Choroid plexus epithelial cell (primary cell): ENCODE results near the gene TCAIM.
"Not testable (repeated sequence)": the region's sequence is repeated elsewhere in the genome, so short reads cannot be mapped to it uniquely, and the experiment has no call there.

Source experiments
- DNase-seq: peaks from one replicate; pipeline ENCODE4 v3.0.0-alpha.2; 2010; ENCODE audit warnings: low read depth
- H3K4me3 ChIP-seq: 2 replicates; pipeline ENCODE4 v1.5.1; 2011; ENCODE audit warnings: low read depth, mild to moderate bottlenecking, control low read depth, low read length, moderate library complexity
- TF ChIP-seq, protein P1 (sequence below): conservative IDR thresholded peaks from 2 replicates; pipeline ENCODE4 v1.5.1; 2011; ENCODE audit warnings: low read depth, mild to moderate bottlenecking, control low read depth, inconsistent platforms, low read length, moderate library complexity

The TCAIM gene

DNA sequence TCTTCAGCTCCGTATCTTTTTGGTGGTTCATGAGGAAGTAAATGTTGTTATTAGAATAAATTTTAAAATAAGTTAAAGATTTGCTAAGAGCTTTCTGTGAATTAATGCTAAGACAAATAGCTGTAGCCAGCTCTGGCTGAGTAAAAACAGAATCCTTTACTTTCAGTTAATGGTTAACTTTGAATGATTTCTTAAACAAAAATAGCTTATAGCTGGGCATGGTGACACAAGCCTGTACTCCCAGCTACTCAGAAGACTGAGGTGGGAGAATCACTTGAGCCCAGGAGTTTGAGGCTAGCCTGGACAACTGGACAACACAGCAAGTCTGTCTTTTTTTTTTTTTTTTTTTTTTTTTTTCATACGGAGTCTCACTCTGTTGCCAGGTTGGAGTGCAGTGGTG lies 25.0 kb downstream of the TCAIM start:
- DNase-seq, result no peak
- H3K4me3 ChIP-seq, result no peak overlapping the region

DNA sequence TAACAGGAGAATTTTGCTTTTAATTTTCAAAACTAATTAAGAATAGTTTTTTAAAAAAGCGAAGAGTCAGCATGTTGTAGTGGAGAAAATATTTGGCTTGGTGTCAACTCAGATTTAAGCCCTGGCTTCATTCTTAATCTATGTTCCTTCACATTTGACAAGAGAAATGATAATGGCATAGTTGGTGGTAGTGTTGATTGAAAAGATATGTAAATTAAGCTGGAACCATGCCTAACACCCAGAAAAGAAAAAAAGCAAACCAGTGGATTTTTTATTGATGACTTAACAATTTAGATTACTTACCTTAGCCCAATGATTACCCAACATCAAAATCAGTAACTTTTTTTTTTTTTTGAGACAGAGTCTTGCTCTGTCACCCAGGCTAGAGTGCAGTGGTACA lies 27.4 kb downstream of the TCAIM start:
- TF ChIP-seq, protein P1, sequence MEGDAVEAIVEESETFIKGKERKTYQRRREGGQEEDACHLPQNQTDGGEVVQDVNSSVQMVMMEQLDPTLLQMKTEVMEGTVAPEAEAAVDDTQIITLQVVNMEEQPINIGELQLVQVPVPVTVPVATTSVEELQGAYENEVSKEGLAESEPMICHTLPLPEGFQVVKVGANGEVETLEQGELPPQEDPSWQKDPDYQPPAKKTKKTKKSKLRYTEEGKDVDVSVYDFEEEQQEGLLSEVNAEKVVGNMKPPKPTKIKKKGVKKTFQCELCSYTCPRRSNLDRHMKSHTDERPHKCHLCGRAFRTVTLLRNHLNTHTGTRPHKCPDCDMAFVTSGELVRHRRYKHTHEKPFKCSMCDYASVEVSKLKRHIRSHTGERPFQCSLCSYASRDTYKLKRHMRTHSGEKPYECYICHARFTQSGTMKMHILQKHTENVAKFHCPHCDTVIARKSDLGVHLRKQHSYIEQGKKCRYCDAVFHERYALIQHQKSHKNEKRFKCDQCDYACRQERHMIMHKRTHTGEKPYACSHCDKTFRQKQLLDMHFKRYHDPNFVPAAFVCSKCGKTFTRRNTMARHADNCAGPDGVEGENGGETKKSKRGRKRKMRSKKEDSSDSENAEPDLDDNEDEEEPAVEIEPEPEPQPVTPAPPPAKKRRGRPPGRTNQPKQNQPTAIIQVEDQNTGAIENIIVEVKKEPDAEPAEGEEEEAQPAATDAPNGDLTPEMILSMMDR, result no peak
- DNase-seq, result no peak
- no peak overlapping the region for H3K4me3 ChIP-seq

More for the DNA sequence above, 25.0 kb downstream of the TCAIM start:
- TF ChIP-seq, protein P1, result no peak

DNA sequence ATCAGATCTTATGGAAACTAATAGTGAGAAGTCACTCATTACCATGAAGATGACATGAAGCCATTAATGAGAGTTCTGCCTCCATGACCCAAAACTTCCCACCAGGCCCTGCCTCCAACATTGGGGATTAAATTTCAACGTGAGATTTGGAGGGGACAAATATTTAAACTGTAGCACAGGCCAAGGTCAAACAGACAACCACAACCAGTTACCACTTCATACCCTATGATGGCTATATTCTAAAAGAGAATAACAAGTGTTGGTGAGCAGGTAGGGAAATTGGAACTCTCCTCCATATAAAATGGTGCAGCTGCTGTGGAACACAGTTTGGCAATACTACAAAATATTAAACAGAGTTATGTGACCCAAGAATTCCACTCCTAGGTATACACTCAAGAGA lies 36.9 kb downstream of the TCAIM start:
- no peak for DNase-seq
- no peak overlapping the region for H3K4me3 ChIP-seq
- TF ChIP-seq, protein P1, result no peak

DNA sequence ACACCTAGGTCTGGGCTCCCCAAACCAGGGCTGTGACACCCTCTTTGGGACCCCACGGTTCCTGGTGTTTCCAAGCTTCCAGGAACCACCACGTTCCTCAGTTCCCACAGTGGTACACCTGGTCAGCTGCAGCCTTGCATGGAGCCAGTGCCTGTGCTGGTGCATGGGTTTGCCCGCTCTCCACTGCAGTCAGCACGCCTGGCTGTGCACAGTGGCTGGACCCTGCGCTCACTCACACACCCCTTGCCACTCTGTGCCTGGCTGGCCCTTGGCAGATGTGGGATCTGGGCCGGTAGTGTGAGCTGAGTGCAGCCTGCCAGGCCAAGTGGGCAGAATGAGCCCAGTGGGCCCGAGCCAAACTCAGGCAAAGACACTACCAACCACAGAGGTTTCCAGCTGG lies 48.8 kb downstream of the TCAIM start:
- H3K4me3 ChIP-seq, result no peak overlapping the region
- TF ChIP-seq, protein P1, result no peak
- DNase-seq, result no peak

DNA sequence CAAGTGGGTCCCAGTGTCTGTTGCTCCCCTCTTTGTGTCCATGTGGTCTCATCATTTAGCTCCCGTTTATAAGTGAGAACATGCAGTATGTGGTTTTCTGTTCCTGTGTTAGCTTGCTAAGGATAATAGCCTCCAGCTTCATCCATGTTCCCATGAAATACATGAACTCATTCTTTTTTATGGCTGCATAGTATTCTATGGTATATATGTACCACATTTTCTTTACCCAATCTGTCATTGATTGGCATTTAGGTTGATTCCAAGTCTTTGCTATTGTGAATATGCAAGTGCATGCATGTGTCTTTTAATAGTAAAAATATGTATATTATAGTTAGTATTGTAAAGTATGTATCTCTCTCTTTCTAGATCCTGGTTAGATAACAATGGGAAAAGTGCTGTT lies 53.9 kb downstream of the TCAIM start:
- DNase-seq, result no peak
- H3K4me3 ChIP-seq, result no peak overlapping the region
- TF ChIP-seq, protein P1, result no peak

DNA sequence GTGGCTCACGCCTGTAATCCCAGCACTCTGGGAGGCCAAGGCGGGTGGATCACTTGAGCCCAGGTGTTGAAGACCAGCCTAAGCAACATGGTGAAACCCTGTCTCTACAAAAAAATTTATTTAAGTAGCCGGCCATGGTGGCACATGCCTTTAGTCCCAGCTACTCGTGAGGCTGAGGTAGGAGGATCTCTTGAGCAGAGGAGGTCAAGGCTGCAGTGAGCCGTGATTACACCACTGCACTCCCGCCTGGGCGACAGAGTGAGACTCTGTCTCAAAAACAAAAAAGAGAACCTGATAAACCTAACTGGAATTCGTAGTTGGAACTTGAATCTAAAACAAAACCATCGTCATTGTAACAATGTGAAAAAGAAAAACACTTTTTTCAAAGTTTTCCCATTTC lies 57.1 kb downstream of the TCAIM start:
- no peak for DNase-seq
- TF ChIP-seq, protein P1, result no peak

DNA sequence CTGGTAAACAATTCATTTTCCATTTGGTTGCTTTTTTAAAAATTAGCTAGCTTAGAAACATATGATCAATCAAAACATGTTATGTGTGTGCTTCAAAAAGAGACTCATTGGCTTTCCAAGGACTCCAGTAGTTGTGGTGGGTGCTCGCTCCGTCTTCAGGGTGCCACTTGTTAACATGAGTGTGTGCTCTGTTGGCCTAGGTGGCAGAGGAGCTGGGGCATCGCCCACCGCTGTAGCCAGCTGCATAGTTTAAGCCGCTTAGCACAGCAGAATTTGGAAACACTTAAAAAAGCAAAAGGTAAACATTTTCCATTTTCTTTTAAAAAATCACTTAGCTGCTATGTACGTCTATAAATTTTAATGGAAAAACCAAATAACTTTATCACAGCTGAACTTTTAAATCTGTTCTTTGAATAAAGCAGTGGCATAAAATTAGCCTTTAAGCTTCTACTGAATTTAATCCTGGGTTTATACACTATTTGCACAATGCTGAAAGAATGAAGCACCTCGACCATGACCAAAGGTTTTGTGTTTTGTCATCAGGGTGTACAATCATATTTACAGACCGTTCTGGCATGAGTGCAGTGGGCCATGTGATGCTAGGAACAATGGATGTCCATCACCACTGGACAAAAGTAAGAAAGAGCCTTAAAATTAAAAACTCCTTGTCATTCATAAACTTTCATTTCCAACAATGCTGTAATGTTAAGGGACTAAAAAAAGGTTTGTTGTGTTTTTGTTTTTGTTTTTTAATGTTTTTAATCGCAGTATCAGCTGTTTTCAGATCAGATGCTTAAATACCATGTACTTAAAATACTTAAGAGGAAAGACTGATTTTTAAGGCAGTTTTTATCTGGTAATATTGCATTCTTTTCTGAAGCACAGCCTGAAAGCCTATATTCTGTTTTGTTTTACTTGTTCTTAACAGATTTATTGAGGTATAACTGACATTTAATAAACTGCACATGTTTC lies 57.9 kb downstream of the TCAIM start:
- no peak overlapping the region for H3K4me3 ChIP-seq
- TF ChIP-seq, protein P1, result no peak
- DNase-seq, result no peak

More for the DNA sequence above, 57.1 kb downstream of the TCAIM start:
- H3K4me3 ChIP-seq, result no peak overlapping the region

DNA sequence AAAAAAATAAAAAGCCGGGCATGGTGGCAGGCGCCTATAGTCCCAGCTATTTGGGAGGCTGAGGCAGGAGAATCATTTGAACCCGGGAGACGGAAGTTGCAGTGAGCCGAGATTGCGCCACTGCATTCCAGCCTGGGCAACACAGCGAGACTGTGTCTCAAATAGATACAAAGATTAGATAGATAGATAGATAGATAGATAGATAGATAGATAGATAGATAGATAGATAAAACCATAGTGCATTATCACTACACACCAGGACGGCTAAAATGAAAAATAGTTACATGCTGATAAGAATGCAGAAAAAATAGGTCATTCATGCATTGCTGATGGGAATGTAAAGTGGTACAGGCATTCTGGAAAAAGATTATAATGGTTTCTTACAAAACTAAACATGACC lies 59.7 kb downstream of the TCAIM start:
- not testable (repeated sequence) for DNase-seq, H3K4me3 ChIP-seq
